KMS-11 (cell line): ENCODE data around the gene NDUFAF5.
A peak's percentile ranks its signal among the peaks of the same experiment; 100 is the strongest.
"Not testable (repeated sequence)": the region's sequence is repeated elsewhere in the genome, so short reads cannot be mapped to it uniquely, and the experiment has no call there.

ENCODE experiments used
- H2AFZ ChIP-seq: fragments of 200-600 bp; sonication (generic); 2 replicates; pipeline ENCODE4 v1.6.1; 2016; ENCODE audit warnings: antibody characterized with exemption, mixed run types, low read depth
- H3K27ac ChIP-seq: fragments of 200-600 bp; sonication (generic); 2 replicates; pipeline ENCODE4 v1.6.1; 2016; ENCODE audit warnings: mild to moderate bottlenecking, mixed run types
- H3K27me3 ChIP-seq: fragments of 200-600 bp; sonication (generic); 2 replicates; pipeline ENCODE4 v1.6.1; 2017; ENCODE audit warnings: mild to moderate bottlenecking, low read depth, mixed run types, moderate library complexity; ENCODE audit not compliant: insufficient read depth
- H3K36me3 ChIP-seq: fragments of 200-600 bp; sonication (generic); 2 replicates; pipeline ENCODE4 v1.6.1; 2017; ENCODE audit warnings: mild to moderate bottlenecking, mixed run types; ENCODE audit not compliant: insufficient read depth
- H3K4me1 ChIP-seq: fragments of 200-600 bp; sonication (generic); 2 replicates; pipeline ENCODE4 v1.6.1; 2016; ENCODE audit warnings: mild to moderate bottlenecking, low read depth, mixed run types; ENCODE audit not compliant: poor library complexity, severe bottlenecking
- H3K4me2 ChIP-seq: fragments of 200-600 bp; sonication (generic); 2 replicates; pipeline ENCODE4 v1.7.0; 2016; ENCODE audit warnings: mild to moderate bottlenecking, mixed run types
- H3K4me3 ChIP-seq: fragments of 200-600 bp; sonication (generic); IDR thresholded peaks from 2 replicates; pipeline ENCODE4 v1.6.1; 2017; ENCODE audit warnings: low read depth, low read length, mixed read lengths; ENCODE audit not compliant: insufficient read depth
- H3K79me2 ChIP-seq: fragments of 200-600 bp; sonication (generic); 2 replicates; pipeline ENCODE4 v1.6.1; 2016; ENCODE audit warnings: low read depth, mixed run types; ENCODE audit not compliant: insufficient read depth
- H3K9ac ChIP-seq: fragments of 200-600 bp; sonication (generic); 2 replicates; pipeline ENCODE4 v1.6.1; 2016; ENCODE audit warnings: mild to moderate bottlenecking, mixed run types
- H4K20me1 ChIP-seq: fragments of 200-600 bp; sonication (generic); 2 replicates; pipeline ENCODE4 v1.6.1; 2016; ENCODE audit warnings: mild to moderate bottlenecking, mixed run types; ENCODE audit not compliant: insufficient read depth
- CTCF ChIP-seq: fragments of 200-600 bp; sonication (generic); conservative IDR thresholded peaks from 2 replicates; pipeline ENCODE4 v1.6.1; 2017; ENCODE audit warnings: low read depth, mild to moderate bottlenecking, antibody characterized with exemption, low read length, moderate library complexity, mixed read lengths

NDUFAF5 gene

GRCh38 chr20:13758884-13759283 is 25.9 kb upstream of the NDUFAF5 start:
- no peaks in the 10 kb centered on the region for H4K20me1 ChIP-seq
- no peak overlapping the region for H3K4me3 ChIP-seq
- H3K9ac ChIP-seq = no peak overlapping the region
- H3K4me1 ChIP-seq = peaks cover 4% of the 10 kb centered on the region
- TF ChIP-seq CTCF = no peak
- no peaks in the 10 kb centered on the region for H3K36me3 ChIP-seq
- no peaks in the 10 kb centered on the region for H3K27me3 ChIP-seq
- H3K27ac ChIP-seq = no peak overlapping the region
- no peaks in the 10 kb centered on the region for H3K79me2 ChIP-seq
- no peak overlapping the region for H3K4me2 ChIP-seq
- H2AFZ ChIP-seq = no peak overlapping the region

DNA sequence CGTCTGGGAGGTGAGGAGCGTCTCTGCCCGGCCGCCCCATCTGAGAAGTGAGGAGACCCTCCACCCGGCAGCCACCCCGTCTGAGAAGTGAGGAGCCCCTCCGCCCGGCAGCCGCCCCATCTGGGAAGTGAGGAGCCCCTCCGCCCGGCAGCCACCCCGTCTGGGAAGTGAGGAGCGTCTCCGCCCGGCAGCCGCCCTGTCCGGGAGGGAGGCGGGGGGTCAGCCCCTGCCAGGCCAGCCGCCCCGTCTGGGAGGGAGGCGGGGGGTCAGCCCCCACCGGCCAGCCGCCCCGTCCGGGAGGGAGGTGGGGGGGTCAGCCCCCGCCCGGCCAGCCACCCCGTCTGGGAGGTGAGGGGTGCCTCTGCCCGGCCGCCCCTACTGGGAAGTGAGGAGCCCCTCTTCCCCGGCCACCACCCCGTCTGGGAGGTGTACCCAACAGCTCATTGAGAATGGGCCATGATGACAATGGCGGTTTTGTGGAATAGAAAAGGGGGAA is 24.3 kb upstream of the NDUFAF5 start:
- H3K4me1 ChIP-seq, H3K36me3 ChIP-seq, H3K27me3 ChIP-seq, H3K27ac ChIP-seq, H3K79me2 ChIP-seq, H3K9ac ChIP-seq, H3K4me2 ChIP-seq, H4K20me1 ChIP-seq, H3K4me3 ChIP-seq, H2AFZ ChIP-seq: not testable (repeated sequence)

- no peak for TF ChIP-seq CTCF
- Histone ChIP-seq H3K27ac (no peak overlapping the region), H3K4me3 (no peak overlapping the region), H3K4me2 (peak overlapping the region; percentile 11; the same call in 1 of the 2 replicates), H4K20me1 (no peaks in the 10 kb centered on the region), H2AFZ (no peak overlapping the region), H3K79me2 (no peaks in the 10 kb centered on the region), H3K36me3 (peaks cover 6% of the 10 kb centered on the region; the same call in 1 of the 2 replicates), H3K9ac (no peak overlapping the region), H3K27me3 (no peaks in the 10 kb centered on the region), H3K4me1 (peaks cover 10% of the 10 kb centered on the region)
These were observed 19.5 kb upstream of the NDUFAF5 start for GRCh38 chr20:13765299-13765698.

DNA sequence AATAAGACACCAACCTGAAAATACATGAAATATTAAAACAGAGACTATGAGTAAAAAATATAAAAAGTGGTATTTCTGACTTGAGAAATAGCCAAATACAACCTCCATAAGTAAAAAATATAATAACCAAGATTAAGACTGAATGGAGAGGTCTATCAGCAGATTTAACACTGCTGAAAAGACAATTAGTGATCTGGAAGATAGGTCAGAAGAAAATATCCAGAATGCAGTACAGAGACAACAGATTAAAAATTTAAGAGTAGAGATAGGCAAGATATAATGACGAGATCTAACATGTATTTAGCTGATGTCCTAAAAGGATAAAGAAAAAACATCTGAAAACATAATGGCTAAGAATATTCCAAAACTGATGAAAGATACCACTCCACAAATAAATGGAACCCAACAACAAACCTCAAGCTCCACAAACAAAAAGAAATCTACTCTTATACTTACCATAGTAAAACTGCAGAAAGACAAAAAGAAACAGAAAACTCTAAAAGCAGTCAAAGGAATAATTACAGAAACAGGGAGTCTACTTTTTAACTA is 18.9 kb upstream of the NDUFAF5 start:
- Histone ChIP-seq H3K36me3 (peaks cover 9% of the 10 kb centered on the region; the same call in 1 of the 2 replicates), H3K27me3 (no peaks in the 10 kb centered on the region)

More for the DNA sequence above, 18.9 kb upstream of the NDUFAF5 start:
- no peaks in the 10 kb centered on the region for H4K20me1 ChIP-seq
- no peak overlapping the region for H3K4me3 ChIP-seq
- TF ChIP-seq CTCF = no peak
- no peak overlapping the region for H2AFZ ChIP-seq
- no peak overlapping the region; the same call in 1 of the 2 replicates for H3K27ac ChIP-seq
- H3K4me2 ChIP-seq = peak overlapping the region; percentile 11; the same call in 1 of the 2 replicates
- peaks cover 10% of the 10 kb centered on the region for H3K4me1 ChIP-seq
- no peaks in the 10 kb centered on the region for H3K79me2 ChIP-seq
- H3K9ac ChIP-seq = no peak overlapping the region
